ENCODE data around the gene SOBP.

GRCh38 chr6:107550906-107551305, 61.0 kb downstream of the SOBP start:
- TF ChIP-seq EZH2 (IDR thresholded peaks at IDR 0.05; ENCODE audit: low read depth) (no peak), CTCF (conservative IDR thresholded peaks at IDR 0.05) (no peak)

Data from PC-9 (cell line).